HG03575 (cell line): Measurements from ENCODE around the gene PANX2.
"Not testable (repeated sequence)": the region's sequence is repeated elsewhere in the genome, so short reads cannot be mapped to it uniquely, and the experiment has no call there.

Source experiments
- ATAC-seq: cut with Tn5 transposase; IDR thresholded peaks from one replicate; pipeline ENCODE4 v1.9.1; 2021; ENCODE audit not compliant: unreplicated experiment, insufficient number of reproducible peaks, low FRiP score; ENCODE audit errors: extremely low read depth

The PANX2 gene

GRCh38 chr22:50193621-50194020, 23.1 kb downstream of the PANX2 start:
- ATAC-seq, result no peak

- ATAC-seq, result no peak
Measured at GRCh38 chr22:50194037-50194805, 23.7 kb downstream of the PANX2 start.

- ATAC-seq, result no peak
Measured at GRCh38 chr22:50196256-50196655, 25.7 kb downstream of the PANX2 start.

- ATAC-seq, result no peak
Measured at GRCh38 chr22:50197000-50197800, 26.7 kb downstream of the PANX2 start.

- ATAC-seq, result no peak
Measured at GRCh38 chr22:50197856-50198623, 27.5 kb downstream of the PANX2 start.

GRCh38 chr22:50198624-50199017, 28.1 kb downstream of the PANX2 start:
- no peak for ATAC-seq

GRCh38 chr22:50199251-50199721, 28.8 kb downstream of the PANX2 start:
- ATAC-seq, result no peak

GRCh38 chr22:50199829-50200460, 29.4 kb downstream of the PANX2 start:
- ATAC-seq, result no peak

- no peak for ATAC-seq
Measured at GRCh38 chr22:50200461-50201190, 30.1 kb downstream of the PANX2 start, which contains the start of gene SELENOO. SELENOO (plus strand) TSS chr22:50201011; CDS start chr22:50201037, 26 bp downstream.

- ATAC-seq, result no peak
Measured at GRCh38 chr22:50201191-50202129, 30.9 kb downstream of the PANX2 start.

- no peak for ATAC-seq
Measured at GRCh38 chr22:50202130-50202666, 31.7 kb downstream of the PANX2 start.

GRCh38 chr22:50203288-50203687, 32.8 kb downstream of the PANX2 start:
- ATAC-seq, result no peak

GRCh38 chr22:50204571-50204970, 34.0 kb downstream of the PANX2 start:
- ATAC-seq, result no peak

- ATAC-seq, result not testable (repeated sequence)
Measured at GRCh38 chr22:50204998-50205397, 34.5 kb downstream of the PANX2 start.

- ATAC-seq, result no peak
Measured at GRCh38 chr22:50205781-50206569, 35.4 kb downstream of the PANX2 start.

- no peak for ATAC-seq
Measured at GRCh38 chr22:50206599-50206998, 36.1 kb downstream of the PANX2 start.
